ENCODE measurements around the gene DOK6. TPM values are rescaled to one million over a fixed set of nuclear protein-coding genes. Genes with fewer than 3 reads are reported as not detected.

The DOK6 gene
- total RNA-seq, 1 experiment from 2014 or later = 4.1 TPM

- peaks cover 52% of the 10 kb centered on the region for H3K4me1 Mint-ChIP-seq
- ChIA-PET POLR2A (no interaction called here), CTCF (interaction anchor here (0.9 to 1.4 kb wide), 2 partner anchors 121 to 238 kb away, joined by 3 to 6 read pairs; no protein-coding TSS in a partner anchor)
- peaks cover 24% of the 10 kb centered on the region for H3K36me3 Mint-ChIP-seq
- TF ChIP-seq ETV6 (CRISPR knock-in tag; IDR thresholded peaks at IDR 0.05) (no peak), E2F4 (CRISPR knock-in tag; IDR thresholded peaks at IDR 0.05; ENCODE audit: borderline replicate concordance, low read depth) (no peak), ZNF396 (CRISPR knock-in tag; IDR thresholded peaks at IDR 0.05; ENCODE audit: borderline replicate concordance) (no peak), FOXP1 (CRISPR knock-in tag; IDR thresholded peaks at IDR 0.05; ENCODE audit: borderline replicate concordance) (no peak), SMAD3 (CRISPR knock-in tag; IDR thresholded peaks at IDR 0.05; ENCODE audit: borderline replicate concordance) (no peak), EMX1 (CRISPR knock-in tag; IDR thresholded peaks at IDR 0.05) (no peak), HMGA2 (CRISPR knock-in tag; IDR thresholded peaks at IDR 0.05) (no peak), NFYB (CRISPR knock-in tag; conservative IDR thresholded peaks at IDR 0.05; ENCODE audit: low read depth) (no peak)
- TF ChIP-seq, protein P1, sequence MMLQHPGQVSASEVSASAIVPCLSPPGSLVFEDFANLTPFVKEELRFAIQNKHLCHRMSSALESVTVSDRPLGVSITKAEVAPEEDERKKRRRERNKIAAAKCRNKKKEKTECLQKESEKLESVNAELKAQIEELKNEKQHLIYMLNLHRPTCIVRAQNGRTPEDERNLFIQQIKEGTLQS (CRISPR knock-in tag; conservative IDR thresholded peaks at IDR 0.05) = no peak
- TF ChIP-seq, protein P2, sequence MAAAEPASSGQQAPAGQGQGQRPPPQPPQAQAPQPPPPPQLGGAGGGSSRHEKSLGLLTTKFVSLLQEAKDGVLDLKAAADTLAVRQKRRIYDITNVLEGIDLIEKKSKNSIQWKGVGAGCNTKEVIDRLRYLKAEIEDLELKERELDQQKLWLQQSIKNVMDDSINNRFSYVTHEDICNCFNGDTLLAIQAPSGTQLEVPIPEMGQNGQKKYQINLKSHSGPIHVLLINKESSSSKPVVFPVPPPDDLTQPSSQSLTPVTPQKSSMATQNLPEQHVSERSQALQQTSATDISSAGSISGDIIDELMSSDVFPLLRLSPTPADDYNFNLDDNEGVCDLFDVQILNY (CRISPR knock-in tag; IDR thresholded peaks at IDR 0.05) = no peak
- peak overlapping the region; percentile 58 for H3K4me3 Mint-ChIP-seq
- peak overlapping the region; percentile 89 for H3K27ac Mint-ChIP-seq
- peaks cover 24% of the 10 kb centered on the region for H3K9me3 Mint-ChIP-seq
- no peaks in the 10 kb centered on the region for H3K27me3 Mint-ChIP-seq (ENCODE audit: low read depth)
- DNase-seq (ENCODE audit: low spot score) = no peak
- ATAC-seq = no peak
Observed at GRCh38 chr18:69758458-69758857, 357.8 kb downstream of the DOK6 start.

DNA sequence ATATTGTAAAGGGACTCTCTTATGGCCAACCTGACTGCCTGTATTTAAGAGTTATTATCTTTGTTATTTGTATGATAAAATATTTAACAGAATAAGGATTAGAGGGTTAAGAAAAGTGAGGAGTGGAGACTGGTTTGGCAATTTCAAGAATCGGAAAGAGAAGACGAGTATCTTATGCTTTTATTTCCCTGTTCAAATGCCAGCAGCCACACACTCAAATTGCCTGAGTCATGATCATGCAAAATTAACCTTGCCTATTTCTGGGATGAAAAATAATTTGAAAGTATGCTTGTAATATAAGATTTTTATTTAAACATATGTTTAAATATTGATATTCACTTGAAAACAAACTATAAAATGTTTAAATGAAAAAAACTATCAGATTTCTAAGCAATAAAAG lies 358.4 kb downstream of the DOK6 start:
- no peak for DNase-seq (ENCODE audit: low spot score)
- H3K4me1 Mint-ChIP-seq = peaks cover 51% of the 10 kb centered on the region
- ATAC-seq = no peak
- H3K27me3 Mint-ChIP-seq (ENCODE audit: low read depth) = no peaks in the 10 kb centered on the region
- CTCF ChIA-PET = interaction anchor here (1.4 kb wide), 1 partner anchor 237 kb away, joined by 6 read pairs; no protein-coding TSS in a partner anchor
- no peak overlapping the region for H3K4me3 Mint-ChIP-seq
- peaks cover 23% of the 10 kb centered on the region for H3K9me3 Mint-ChIP-seq
- H3K27ac Mint-ChIP-seq = no peak overlapping the region
- peaks cover 23% of the 10 kb centered on the region for H3K36me3 Mint-ChIP-seq
- POLR2A ChIA-PET = no interaction called here
- TF ChIP-seq TEAD4 (CRISPR knock-in tag; IDR thresholded peaks at IDR 0.05) = no peak
- TF ChIP-seq, protein P3, sequence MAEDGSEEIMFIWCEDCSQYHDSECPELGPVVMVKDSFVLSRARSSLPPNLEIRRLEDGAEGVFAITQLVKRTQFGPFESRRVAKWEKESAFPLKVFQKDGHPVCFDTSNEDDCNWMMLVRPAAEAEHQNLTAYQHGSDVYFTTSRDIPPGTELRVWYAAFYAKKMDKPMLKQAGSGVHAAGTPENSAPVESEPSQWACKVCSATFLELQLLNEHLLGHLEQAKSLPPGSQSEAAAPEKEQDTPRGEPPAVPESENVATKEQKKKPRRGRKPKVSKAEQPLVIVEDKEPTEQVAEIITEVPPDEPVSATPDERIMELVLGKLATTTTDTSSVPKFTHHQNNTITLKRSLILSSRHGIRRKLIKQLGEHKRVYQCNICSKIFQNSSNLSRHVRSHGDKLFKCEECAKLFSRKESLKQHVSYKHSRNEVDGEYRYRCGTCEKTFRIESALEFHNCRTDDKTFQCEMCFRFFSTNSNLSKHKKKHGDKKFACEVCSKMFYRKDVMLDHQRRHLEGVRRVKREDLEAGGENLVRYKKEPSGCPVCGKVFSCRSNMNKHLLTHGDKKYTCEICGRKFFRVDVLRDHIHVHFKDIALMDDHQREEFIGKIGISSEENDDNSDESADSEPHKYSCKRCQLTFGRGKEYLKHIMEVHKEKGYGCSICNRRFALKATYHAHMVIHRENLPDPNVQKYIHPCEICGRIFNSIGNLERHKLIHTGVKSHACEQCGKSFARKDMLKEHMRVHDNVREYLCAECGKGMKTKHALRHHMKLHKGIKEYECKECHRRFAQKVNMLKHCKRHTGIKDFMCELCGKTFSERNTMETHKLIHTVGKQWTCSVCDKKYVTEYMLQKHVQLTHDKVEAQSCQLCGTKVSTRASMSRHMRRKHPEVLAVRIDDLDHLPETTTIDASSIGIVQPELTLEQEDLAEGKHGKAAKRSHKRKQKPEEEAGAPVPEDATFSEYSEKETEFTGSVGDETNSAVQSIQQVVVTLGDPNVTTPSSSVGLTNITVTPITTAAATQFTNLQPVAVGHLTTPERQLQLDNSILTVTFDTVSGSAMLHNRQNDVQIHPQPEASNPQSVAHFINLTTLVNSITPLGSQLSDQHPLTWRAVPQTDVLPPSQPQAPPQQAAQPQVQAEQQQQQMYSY (CRISPR knock-in tag; IDR thresholded peaks at IDR 0.05) = no peak
- TF ChIP-seq RELA (CRISPR knock-in tag; IDR thresholded peaks at IDR 0.05; ENCODE audit: borderline replicate concordance) = no peak
- TF ChIP-seq NR2C2 (CRISPR knock-in tag; IDR thresholded peaks at IDR 0.05) = no peak
- TF ChIP-seq ZNF219 (CRISPR knock-in tag; IDR thresholded peaks at IDR 0.05; ENCODE audit: borderline replicate concordance) = no peak
- no peak for TF ChIP-seq FOXP4 (CRISPR knock-in tag; IDR thresholded peaks at IDR 0.05)
- TF ChIP-seq, protein P4, sequence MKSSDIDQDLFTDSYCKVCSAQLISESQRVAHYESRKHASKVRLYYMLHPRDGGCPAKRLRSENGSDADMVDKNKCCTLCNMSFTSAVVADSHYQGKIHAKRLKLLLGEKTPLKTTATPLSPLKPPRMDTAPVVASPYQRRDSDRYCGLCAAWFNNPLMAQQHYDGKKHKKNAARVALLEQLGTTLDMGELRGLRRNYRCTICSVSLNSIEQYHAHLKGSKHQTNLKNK (CRISPR knock-in tag; IDR thresholded peaks at IDR 0.05) = no peak
- TF ChIP-seq ETV6 (CRISPR knock-in tag; IDR thresholded peaks at IDR 0.05) = no peak
- no peak for TF ChIP-seq SOX15 (CRISPR knock-in tag; IDR thresholded peaks at IDR 0.05)
- no peak for TF ChIP-seq ATF6 (CRISPR knock-in tag; IDR thresholded peaks at IDR 0.05)
- no peak for TF ChIP-seq NFE2L1 (CRISPR knock-in tag; IDR thresholded peaks at IDR 0.05)
- no peak for TF ChIP-seq ZNF425 (CRISPR knock-in tag; conservative IDR thresholded peaks at IDR 0.05)
- TF ChIP-seq PRRX2 (CRISPR knock-in tag; IDR thresholded peaks at IDR 0.05) = no peak
- no peak for TF ChIP-seq GABPB1 (CRISPR knock-in tag; IDR thresholded peaks at IDR 0.05)

All from WTC11 (cell line).